ENCODE measurements around the gene TCF3. TPM values are rescaled to one million over a fixed set of nuclear protein-coding genes. Genes with fewer than 3 reads are reported as not detected.

TCF3 gene
- polyA plus RNA-seq, 3 donors: 2.4 to 36.2 (median 3.3) TPM

DNA sequence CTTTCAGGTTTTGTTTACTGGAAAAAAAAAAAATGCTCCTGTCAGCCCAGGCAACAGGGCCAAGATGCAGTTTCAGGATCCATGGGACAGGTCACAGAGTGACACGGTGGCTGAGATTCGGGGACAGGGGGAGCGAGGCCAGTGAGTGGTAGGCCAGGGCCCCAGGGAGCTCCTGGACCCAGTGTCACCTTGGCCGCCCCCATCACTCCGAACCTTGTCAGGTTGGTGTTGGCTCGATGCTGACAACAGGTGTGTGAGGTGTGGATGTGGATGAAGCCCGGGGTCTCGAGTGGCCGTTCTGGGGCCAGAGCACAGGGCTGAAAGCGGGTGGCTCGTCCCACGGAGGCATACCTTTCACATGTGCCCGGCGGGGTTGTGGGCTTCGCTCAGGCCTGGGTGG lies 41.1 kb downstream of the TCF3 start:
- Histone ChIP-seq H3K9ac (ENCODE audit: insufficient read depth, low read length, poor library complexity, severe bottlenecking) (no peak overlapping the region), H3K4me3 (replicated peaks in 1 of 3; ENCODE audit: low read depth in 2 of 3, low read length in 3 of 3) (no peak overlapping the region), H3K4me2 (replicated peaks; ENCODE audit: extremely low read depth, low read length, poor library complexity, severe bottlenecking) (no peak overlapping the region), H3K4me1 (ENCODE audit: control insufficient read depth in 1 of 2, insufficient read depth in 2 of 2, low read length in 2 of 2) (peaks cover 22 to 23% of the 10 kb centered on the region in 2 donors), H4K20me1 (ENCODE audit: insufficient read depth, low read length) (no peaks in the 10 kb centered on the region), H3K9me3 (replicated peaks in 1 of 2; ENCODE audit: control insufficient read depth in 1 of 2, insufficient read depth in 1 of 2, low read length in 2 of 2) (no peaks in the 10 kb centered on the region), H3K27me3 (ENCODE audit: control insufficient read depth in 2 of 2, insufficient read depth in 2 of 2, low read length in 2 of 2) (peaks cover 0 to 6% of the 10 kb centered on the region in 2 donors), H3K27ac (ENCODE audit: low read depth in 1 of 2, low read length in 2 of 2) (no peak overlapping the region), H3K36me3 (replicated peaks in 1 of 2; ENCODE audit: control insufficient read depth in 1 of 2, insufficient read depth in 2 of 2, low read length in 2 of 2) (peaks cover 43 to 50% of the 10 kb centered on the region in 2 donors), H3K79me2 (ENCODE audit: insufficient read depth, low read length) (no peaks in the 10 kb centered on the region), H2AFZ (ENCODE audit: insufficient read depth, low read depth, low read length, poor library complexity, severe bottlenecking) (no peak overlapping the region)
- TF ChIP-seq, protein P1, sequence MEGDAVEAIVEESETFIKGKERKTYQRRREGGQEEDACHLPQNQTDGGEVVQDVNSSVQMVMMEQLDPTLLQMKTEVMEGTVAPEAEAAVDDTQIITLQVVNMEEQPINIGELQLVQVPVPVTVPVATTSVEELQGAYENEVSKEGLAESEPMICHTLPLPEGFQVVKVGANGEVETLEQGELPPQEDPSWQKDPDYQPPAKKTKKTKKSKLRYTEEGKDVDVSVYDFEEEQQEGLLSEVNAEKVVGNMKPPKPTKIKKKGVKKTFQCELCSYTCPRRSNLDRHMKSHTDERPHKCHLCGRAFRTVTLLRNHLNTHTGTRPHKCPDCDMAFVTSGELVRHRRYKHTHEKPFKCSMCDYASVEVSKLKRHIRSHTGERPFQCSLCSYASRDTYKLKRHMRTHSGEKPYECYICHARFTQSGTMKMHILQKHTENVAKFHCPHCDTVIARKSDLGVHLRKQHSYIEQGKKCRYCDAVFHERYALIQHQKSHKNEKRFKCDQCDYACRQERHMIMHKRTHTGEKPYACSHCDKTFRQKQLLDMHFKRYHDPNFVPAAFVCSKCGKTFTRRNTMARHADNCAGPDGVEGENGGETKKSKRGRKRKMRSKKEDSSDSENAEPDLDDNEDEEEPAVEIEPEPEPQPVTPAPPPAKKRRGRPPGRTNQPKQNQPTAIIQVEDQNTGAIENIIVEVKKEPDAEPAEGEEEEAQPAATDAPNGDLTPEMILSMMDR (IDR thresholded peaks at IDR 0.05): no peak
- WGBS (ENCODE audit: insufficient coverage): 98% methylated on average over 11 of the region's 15 CpGs
- no peaks in the 10 kb centered on the region for H3K9me3 Mint-ChIP-seq
- peaks cover 36 to 62% of the 10 kb centered on the region in 2 donors for H3K36me3 Mint-ChIP-seq
- H3K27me3 Mint-ChIP-seq (ENCODE audit: low read depth in 3 of 3): peaks cover 3 to 15% (median 7%) of the 10 kb centered on the region in 3 donors
- DNase-seq: no peak
- intact Hi-C loops (cut with micrococcal nuclease): no loop called here
- no peak overlapping the region for H3K27ac Mint-ChIP-seq
- no peak overlapping the region for H3K4me3 Mint-ChIP-seq
- H3K4me1 Mint-ChIP-seq: peaks cover 22% of the 10 kb centered on the region

DNA sequence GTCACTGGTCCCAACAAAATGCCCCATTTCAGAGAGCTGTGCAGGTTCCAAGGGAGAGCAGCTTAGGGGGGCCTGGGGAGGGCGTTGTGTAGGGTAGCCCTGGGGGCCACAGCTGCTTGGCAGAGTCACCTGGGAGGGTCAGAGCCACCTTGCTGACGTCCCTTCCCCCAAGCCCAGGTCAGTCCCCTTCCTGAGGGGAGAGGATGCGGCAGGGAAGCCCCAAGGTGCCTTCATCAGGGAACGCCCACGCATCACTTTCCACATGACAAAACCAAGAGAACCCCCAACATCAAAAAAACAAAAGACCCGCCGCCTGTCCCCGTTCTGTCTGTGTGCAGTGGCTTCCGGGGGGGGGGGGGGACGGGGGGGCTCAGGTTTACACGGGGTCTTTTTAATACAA lies 41.8 kb downstream of the TCF3 start:
- no peaks in the 10 kb centered on the region for H4K20me1 ChIP-seq (ENCODE audit: insufficient read depth, low read length)
- Mint-ChIP-seq H3K4me3 (no peak overlapping the region), H3K27ac (no peak overlapping the region), H3K4me1 (peaks cover 29% of the 10 kb centered on the region), H3K9me3 (no peaks in the 10 kb centered on the region), H3K27me3 (ENCODE audit: low read depth in 3 of 3) (peaks cover 3 to 15% (median 7%) of the 10 kb centered on the region in 3 donors), H3K36me3 (peaks cover 31 to 56% of the 10 kb centered on the region in 2 donors)
- H3K9me3 ChIP-seq (replicated peaks in 1 of 2; ENCODE audit: control insufficient read depth in 1 of 2, insufficient read depth in 1 of 2, low read length in 2 of 2): no peaks in the 10 kb centered on the region
- H3K4me1 ChIP-seq (ENCODE audit: control insufficient read depth in 1 of 2, insufficient read depth in 2 of 2, low read length in 2 of 2): peaks cover 28 to 30% of the 10 kb centered on the region in 2 donors
- H2AFZ ChIP-seq (ENCODE audit: insufficient read depth, low read depth, low read length, poor library complexity, severe bottlenecking): no peak overlapping the region
- intact Hi-C loops (cut with micrococcal nuclease): no loop called here
- no peak overlapping the region for H3K27ac ChIP-seq (ENCODE audit: low read depth in 1 of 2, low read length in 2 of 2)
- H3K27me3 ChIP-seq (ENCODE audit: control insufficient read depth in 2 of 2, insufficient read depth in 2 of 2, low read length in 2 of 2): peaks cover 0 to 6% of the 10 kb centered on the region in 2 donors
- peaks cover 40 to 50% of the 10 kb centered on the region in 2 donors for H3K36me3 ChIP-seq (replicated peaks in 1 of 2; ENCODE audit: control insufficient read depth in 1 of 2, insufficient read depth in 2 of 2, low read length in 2 of 2)
- DNase-seq: no peak
- H3K4me2 ChIP-seq (replicated peaks; ENCODE audit: extremely low read depth, low read length, poor library complexity, severe bottlenecking): no peak overlapping the region
- TF ChIP-seq, protein P1 (IDR thresholded peaks at IDR 0.05): no peak
- no peak overlapping the region for H3K4me3 ChIP-seq (replicated peaks in 1 of 3; ENCODE audit: low read depth in 2 of 3, low read length in 3 of 3)
- H3K79me2 ChIP-seq (ENCODE audit: insufficient read depth, low read length): no peaks in the 10 kb centered on the region
- WGBS (ENCODE audit: insufficient coverage): no CpG with 5 or more reads among the region's 11 CpGs
- no peak overlapping the region for H3K9ac ChIP-seq (ENCODE audit: insufficient read depth, low read length, poor library complexity, severe bottlenecking)
